ENCODE measurements around the gene MTMR3. TPM values are rescaled to one million over a fixed set of nuclear protein-coding genes. Genes with fewer than 3 reads are reported as not detected.

The MTMR3 gene
- total RNA-seq, 1 experiment from 2014 or later = 19.5 TPM

DNA sequence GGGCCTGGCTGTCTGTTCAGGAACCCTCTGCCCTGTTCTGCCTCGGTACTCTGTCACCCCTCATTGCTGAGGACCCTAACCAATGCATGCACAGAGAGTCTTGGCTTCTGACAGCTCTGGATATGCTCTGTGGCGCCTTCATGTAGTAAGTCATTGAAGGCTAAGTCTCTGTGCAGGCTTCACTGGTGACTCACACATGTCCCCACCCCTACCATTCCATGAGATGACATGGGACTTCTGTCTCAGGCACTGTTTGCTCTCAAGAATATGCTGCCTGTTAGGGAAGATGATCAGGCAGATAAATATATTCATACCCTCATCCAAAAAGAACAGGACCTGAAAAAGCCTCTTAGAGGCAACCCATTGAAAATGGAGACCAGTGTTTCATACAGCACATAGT lies 153.7 kb downstream of the MTMR3 start:
- Histone ChIP-seq H3K4me3 (no peak overlapping the region), H3K36me3 (no peaks in the 10 kb centered on the region), H3K27me3 (no peaks in the 10 kb centered on the region), H3K9me3 (replicated peaks) (no peaks in the 10 kb centered on the region), H3K27ac (no peak overlapping the region), H3K4me1 (peaks cover 8% of the 10 kb centered on the region; the same call in 1 of the 2 replicates)
- DNase-seq = no peak

- peaks cover 8% of the 10 kb centered on the region; the same call in 1 of the 2 replicates for H3K4me1 ChIP-seq
- H3K27me3 ChIP-seq = no peaks in the 10 kb centered on the region
- no peaks in the 10 kb centered on the region for H3K36me3 ChIP-seq
- no peaks in the 10 kb centered on the region for H3K9me3 ChIP-seq (replicated peaks)
- H3K27ac ChIP-seq = no peak overlapping the region
- DNase-seq = peak; percentile 44 to 51
- no peak overlapping the region for H3K4me3 ChIP-seq
Observed at GRCh38 chr22:30038219-30038618, 155.2 kb downstream of the MTMR3 start.

DNA sequence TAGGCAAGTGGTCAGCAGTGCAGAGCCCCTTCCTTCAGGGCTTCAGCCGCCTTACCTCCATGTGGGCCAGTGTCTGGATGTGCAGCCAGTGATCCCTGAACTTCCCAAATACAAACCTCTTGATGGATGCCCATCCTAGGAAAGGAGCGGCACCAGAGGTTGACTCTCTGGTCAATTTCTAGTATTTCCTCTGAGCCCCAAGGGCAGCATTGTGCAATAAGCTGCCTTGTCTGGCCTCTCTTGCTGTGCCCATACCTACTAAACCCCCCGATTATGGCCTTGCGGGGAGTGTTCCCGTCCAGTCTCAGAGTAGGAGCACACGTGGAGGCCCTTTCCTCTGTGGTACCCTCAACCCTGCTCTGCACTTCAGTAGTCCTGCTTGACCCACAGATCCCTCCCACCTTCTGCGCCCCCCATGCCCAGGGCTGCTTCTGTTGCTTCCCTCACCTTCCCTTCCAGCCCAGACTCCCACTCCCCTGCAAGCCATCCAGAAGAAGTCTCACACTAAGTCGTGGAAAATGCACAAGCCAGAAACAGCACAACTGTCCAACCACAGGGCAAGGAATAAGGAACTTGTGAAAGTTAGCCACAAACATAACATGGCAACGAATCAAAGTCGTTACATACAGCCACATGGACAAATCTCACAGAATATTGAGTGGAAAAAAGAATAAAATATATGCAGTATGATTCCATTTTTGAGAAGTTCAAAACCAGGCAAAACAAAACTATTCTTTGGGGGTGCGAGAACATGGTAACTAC lies 157.7 kb downstream of the MTMR3 start:
- H3K4me3 ChIP-seq = no peak overlapping the region
- DNase-seq = no peak
- H3K4me1 ChIP-seq = peaks cover 23% of the 10 kb centered on the region
- H3K27me3 ChIP-seq = no peaks in the 10 kb centered on the region
- no peaks in the 10 kb centered on the region for H3K9me3 ChIP-seq (replicated peaks)
- no peaks in the 10 kb centered on the region for H3K36me3 ChIP-seq
- H3K27ac ChIP-seq = no peak overlapping the region

GRCh38 chr22:30041475-30041874 lies 158.5 kb downstream of the MTMR3 start:
- no peaks in the 10 kb centered on the region for H3K27me3 ChIP-seq
- H3K4me1 ChIP-seq = peaks cover 23% of the 10 kb centered on the region
- no peak for DNase-seq
- no peak overlapping the region for H3K27ac ChIP-seq
- H3K36me3 ChIP-seq = no peaks in the 10 kb centered on the region
- H3K4me3 ChIP-seq = no peak overlapping the region
- no peaks in the 10 kb centered on the region for H3K9me3 ChIP-seq (replicated peaks)

GRCh38 chr22:30041881-30042280 lies 158.9 kb downstream of the MTMR3 start:
- peaks cover 23% of the 10 kb centered on the region for H3K4me1 ChIP-seq
- H3K4me3 ChIP-seq = no peak overlapping the region
- no peak overlapping the region for H3K27ac ChIP-seq
- no peak for DNase-seq
- H3K9me3 ChIP-seq (replicated peaks) = no peaks in the 10 kb centered on the region
- no peaks in the 10 kb centered on the region for H3K36me3 ChIP-seq
- H3K27me3 ChIP-seq = no peaks in the 10 kb centered on the region

DNA sequence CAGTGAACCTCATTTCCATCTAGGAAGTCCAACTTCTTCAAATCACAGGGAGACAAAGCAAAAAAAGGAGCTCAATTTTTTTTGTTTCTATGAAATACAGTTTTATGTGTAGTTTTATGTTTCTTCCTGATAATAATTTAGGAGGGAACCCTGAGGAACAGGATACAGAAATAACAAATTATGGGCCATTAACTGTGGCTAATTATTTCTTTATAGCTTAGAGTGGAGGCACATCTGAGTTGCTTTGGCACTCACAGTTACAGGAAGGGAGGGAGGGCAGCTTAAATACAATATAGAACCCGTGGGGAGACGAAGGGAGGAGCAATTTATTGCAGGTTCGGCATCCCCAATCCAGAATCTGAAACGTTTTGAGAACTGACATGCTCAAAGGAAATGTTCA lies 160.2 kb downstream of the MTMR3 start:
- Histone ChIP-seq H3K9me3 (replicated peaks) (no peaks in the 10 kb centered on the region), H3K27me3 (no peaks in the 10 kb centered on the region), H3K4me3 (no peak overlapping the region), H3K27ac (no peak overlapping the region), H3K4me1 (peaks cover 20% of the 10 kb centered on the region), H3K36me3 (no peaks in the 10 kb centered on the region)
- DNase-seq = no peak

- no peak overlapping the region for H3K4me3 ChIP-seq
- no peaks in the 10 kb centered on the region for H3K27me3 ChIP-seq
- peaks cover 15% of the 10 kb centered on the region for H3K4me1 ChIP-seq
- peak in 1 of 2 experiments; percentile 41 for DNase-seq
- no peaks in the 10 kb centered on the region for H3K36me3 ChIP-seq
- H3K27ac ChIP-seq = no peak overlapping the region
- no peaks in the 10 kb centered on the region for H3K9me3 ChIP-seq (replicated peaks)
Observed at GRCh38 chr22:30044369-30044768, 161.4 kb downstream of the MTMR3 start.

DNA sequence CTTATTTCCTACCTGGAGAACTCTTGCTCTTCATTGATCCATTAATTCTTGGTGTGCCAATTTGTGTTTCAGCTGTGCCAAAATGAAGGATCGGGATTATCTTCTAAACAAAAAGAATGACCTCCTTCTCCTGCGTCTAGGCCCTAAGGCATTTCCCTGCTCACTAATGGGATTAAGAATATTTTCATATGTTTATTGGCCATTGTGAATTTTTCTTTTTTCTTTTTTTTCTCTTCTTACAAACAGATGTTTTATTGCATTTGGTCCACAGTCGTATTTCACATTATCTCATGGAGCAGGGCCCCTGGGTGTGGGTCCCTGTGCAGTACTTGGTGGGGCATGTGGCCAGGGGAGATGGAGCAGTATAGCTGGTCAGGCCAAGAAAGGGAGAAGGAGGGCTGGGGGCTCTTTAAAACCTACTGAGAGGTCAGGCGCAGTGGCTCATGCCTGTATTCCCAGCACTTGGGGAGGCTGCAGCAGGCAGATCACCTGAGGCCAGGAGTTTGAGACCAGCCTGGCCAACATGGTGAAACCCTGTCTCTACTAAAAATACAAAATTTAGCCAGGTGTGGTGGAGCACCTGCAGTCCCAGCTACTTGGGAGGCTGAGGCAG lies 162.0 kb downstream of the MTMR3 start:
- Histone ChIP-seq H3K4me3 (no peak overlapping the region), H3K9me3 (replicated peaks) (no peaks in the 10 kb centered on the region), H3K27ac (no peak overlapping the region), H3K27me3 (no peaks in the 10 kb centered on the region), H3K4me1 (peaks cover 15% of the 10 kb centered on the region), H3K36me3 (no peaks in the 10 kb centered on the region)
- DNase-seq = no peak

GRCh38 chr22:30045494-30045887 lies 162.5 kb downstream of the MTMR3 start:
- no peaks in the 10 kb centered on the region for H3K9me3 ChIP-seq (replicated peaks)
- no peak overlapping the region for H3K4me3 ChIP-seq
- no peaks in the 10 kb centered on the region for H3K27me3 ChIP-seq
- no peaks in the 10 kb centered on the region for H3K36me3 ChIP-seq
- H3K27ac ChIP-seq = no peak overlapping the region
- H3K4me1 ChIP-seq = peaks cover 15% of the 10 kb centered on the region
- DNase-seq = no peak

DNA sequence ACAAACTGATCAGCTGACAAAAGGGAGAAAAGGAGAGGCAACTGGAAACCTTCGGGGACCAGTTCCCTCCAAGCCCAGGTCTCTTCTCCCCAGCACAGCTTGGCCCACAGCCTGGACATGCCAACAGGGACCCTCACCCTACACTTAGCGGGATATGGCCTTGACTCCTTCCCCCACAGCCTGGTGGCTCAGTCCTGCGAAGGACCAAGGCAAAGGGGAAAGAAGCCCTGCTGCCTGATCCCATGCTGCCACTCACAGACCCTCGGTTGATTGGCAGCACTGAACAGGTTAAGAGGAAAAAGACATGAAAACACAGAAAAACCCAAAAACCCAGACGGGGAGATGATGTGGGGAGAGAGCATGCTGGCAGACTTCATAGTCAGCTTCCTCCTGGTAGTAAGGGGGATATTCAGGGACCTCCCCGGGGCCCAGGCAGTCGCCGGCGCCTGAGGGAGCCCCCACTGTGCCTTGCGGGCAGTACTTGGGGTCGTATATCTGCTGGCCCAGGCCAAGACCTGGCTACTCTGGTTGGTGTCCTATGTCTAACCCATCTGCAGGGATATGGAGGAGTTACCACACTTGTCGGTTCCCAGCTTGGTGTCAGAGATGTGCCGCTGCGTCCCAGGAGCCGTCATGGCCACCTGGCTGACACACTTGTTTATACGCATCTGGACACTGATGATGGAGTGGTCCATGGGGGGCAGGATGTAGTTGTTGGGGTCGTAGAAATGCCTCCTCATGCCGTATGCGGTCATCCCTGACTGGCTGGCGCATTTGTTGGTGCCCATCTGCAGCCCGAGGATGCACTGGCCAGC lies 163.1 kb downstream of the MTMR3 start:
- H3K4me3 ChIP-seq = no peak overlapping the region
- no peaks in the 10 kb centered on the region for H3K9me3 ChIP-seq (replicated peaks)
- H3K27me3 ChIP-seq = no peaks in the 10 kb centered on the region
- no peak for DNase-seq
- H3K27ac ChIP-seq = no peak overlapping the region
- H3K36me3 ChIP-seq = no peaks in the 10 kb centered on the region
- H3K4me1 ChIP-seq = peaks cover 15% of the 10 kb centered on the region

DNA sequence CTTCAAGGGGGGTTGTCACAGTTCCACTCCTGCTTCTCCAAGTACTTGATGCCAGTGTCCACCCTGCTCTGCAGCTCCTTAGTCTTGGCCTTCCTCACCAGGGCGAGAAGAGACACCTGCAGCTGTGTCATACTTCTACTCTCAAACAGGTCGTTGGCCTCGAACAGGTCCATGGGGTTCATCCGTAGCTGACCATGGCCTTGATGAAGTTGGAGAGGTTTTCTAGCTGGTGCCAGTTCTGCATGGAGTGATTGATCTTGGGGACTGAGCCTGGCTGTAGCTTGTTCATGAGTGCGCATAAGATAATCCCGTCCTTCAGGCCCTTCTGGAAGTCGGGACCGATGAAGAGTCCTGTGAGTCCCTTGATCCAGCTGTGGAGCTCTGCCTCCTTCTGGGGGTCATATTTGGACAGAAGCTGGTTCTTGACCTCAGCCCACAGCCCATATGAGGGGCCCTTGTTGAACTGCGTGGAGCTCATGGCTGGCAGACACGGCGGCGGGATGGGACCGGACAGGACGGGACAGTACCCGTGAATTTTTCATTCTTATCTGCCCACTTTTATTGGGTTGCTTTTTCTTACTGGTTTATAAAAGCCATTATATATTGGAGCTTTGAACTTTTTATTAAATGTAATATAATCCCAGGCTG lies 163.9 kb downstream of the MTMR3 start:
- Histone ChIP-seq H3K27me3 (no peaks in the 10 kb centered on the region), H3K4me1 (peaks cover 15% of the 10 kb centered on the region), H3K27ac (no peak overlapping the region), H3K4me3 (no peak overlapping the region), H3K36me3 (no peaks in the 10 kb centered on the region), H3K9me3 (replicated peaks) (no peaks in the 10 kb centered on the region)
- no peak for DNase-seq

- no peak overlapping the region for H3K27ac ChIP-seq
- no peak for DNase-seq
- H3K4me3 ChIP-seq = no peak overlapping the region
- H3K27me3 ChIP-seq = no peaks in the 10 kb centered on the region
- H3K9me3 ChIP-seq (replicated peaks) = no peaks in the 10 kb centered on the region
- H3K4me1 ChIP-seq = peaks cover 15% of the 10 kb centered on the region
- no peaks in the 10 kb centered on the region for H3K36me3 ChIP-seq
Observed at GRCh38 chr22:30047364-30047738, 164.4 kb downstream of the MTMR3 start.

- H3K9me3 ChIP-seq (replicated peaks) = no peaks in the 10 kb centered on the region
- H3K27me3 ChIP-seq = no peaks in the 10 kb centered on the region
- peaks cover 17% of the 10 kb centered on the region for H3K4me1 ChIP-seq
- DNase-seq = no peak
- H3K36me3 ChIP-seq = no peaks in the 10 kb centered on the region
- H3K4me3 ChIP-seq = no peak overlapping the region
- no peak overlapping the region for H3K27ac ChIP-seq
Observed at GRCh38 chr22:30048681-30049080, 165.7 kb downstream of the MTMR3 start.

DNA sequence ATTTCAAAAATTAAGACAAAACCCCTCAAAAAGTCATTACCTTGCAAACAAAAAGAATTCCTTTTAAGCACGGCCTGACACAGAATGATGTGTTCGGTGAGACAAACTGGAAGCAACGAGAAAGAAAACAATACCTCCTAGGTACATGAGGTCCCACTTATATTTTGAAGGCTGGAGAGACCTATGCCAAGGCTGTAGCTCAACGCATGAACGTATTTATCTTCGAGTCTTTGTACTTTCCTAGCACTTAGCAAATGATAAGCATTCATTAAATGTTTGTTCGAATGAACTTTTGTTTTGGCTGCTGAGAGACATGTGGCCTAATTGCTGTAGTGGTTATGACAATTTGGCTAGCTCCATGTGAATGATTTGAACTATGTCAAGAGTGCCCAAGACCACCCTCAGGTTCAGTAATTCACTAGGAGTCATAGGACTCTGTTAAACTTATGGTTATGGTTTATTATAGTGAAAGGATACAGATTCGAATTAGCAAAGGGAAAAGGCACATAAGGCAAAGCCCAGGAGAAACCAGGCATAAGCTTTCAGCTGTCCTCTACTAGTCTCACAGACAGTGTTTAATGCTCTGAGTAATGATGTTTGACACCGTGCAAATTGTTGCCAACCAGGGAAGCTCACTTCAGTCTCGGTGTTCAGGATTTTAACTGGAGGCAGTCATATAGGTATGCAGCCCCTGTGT lies 171.2 kb downstream of the MTMR3 start:
- Histone ChIP-seq H3K4me1 (peaks cover 17% of the 10 kb centered on the region; the same call in 1 of the 2 replicates), H3K4me3 (peak overlapping the region; percentile 22), H3K9me3 (replicated peaks) (peaks cover 3% of the 10 kb centered on the region; the same call in 1 of the 2 replicates), H3K36me3 (no peaks in the 10 kb centered on the region), H3K27me3 (no peaks in the 10 kb centered on the region), H3K27ac (peak overlapping the region; percentile 92)
- peak in 1 of 2 experiments; percentile 83 for DNase-seq
